GM19438 (cell line): ENCODE results near the gene HOXB4.

Experiments
- ATAC-seq: cut with Tn5 transposase; IDR thresholded peaks from one replicate; pipeline ENCODE4 v1.9.1; 2021; ENCODE audit warnings: low read depth; ENCODE audit not compliant: unreplicated experiment

HOXB4 gene

GRCh38 chr17:48615047-48615962 is 37.2 kb upstream of the HOXB4 start, which contains the start of gene HOXB8:
Gene HOXB8 (minus strand): TSS chr17:48615292. CDS start chr17:48614704, 588 bp downstream.
- no peak for ATAC-seq

- ATAC-seq = no peak
Observed at GRCh38 chr17:48613862-48614694, 35.9 kb upstream of the HOXB4 start.

- ATAC-seq = no peak
Observed at GRCh38 chr17:48612854-48613691, 34.9 kb upstream of the HOXB4 start.

GRCh38 chr17:48612456-48612853 is 34.3 kb upstream of the HOXB4 start:
- no peak for ATAC-seq

GRCh38 chr17:48611681-48612455 is 33.7 kb upstream of the HOXB4 start:
- no peak for ATAC-seq

- ATAC-seq = peak; percentile 23
Observed at GRCh38 chr17:48611213-48611612, 33.1 kb upstream of the HOXB4 start.

- peak; percentile 43 for ATAC-seq
Observed at GRCh38 chr17:48610282-48611211, 32.4 kb upstream of the HOXB4 start, which contains the start of gene HOXB7. Gene HOXB7 (minus strand): TSS chr17:48611017. CDS start chr17:48610918, 99 bp downstream.

- no peak for ATAC-seq
Observed at GRCh38 chr17:48609759-48610281, 31.7 kb upstream of the HOXB4 start.

GRCh38 chr17:48609033-48609432 is 30.9 kb upstream of the HOXB4 start:
- ATAC-seq = no peak

GRCh38 chr17:48608494-48608834 is 30.3 kb upstream of the HOXB4 start:
- no peak for ATAC-seq

- no peak for ATAC-seq
Observed at GRCh38 chr17:48606892-48607614, 28.9 kb upstream of the HOXB4 start.

GRCh38 chr17:48605991-48606891 is 28.1 kb upstream of the HOXB4 start:
- ATAC-seq = no peak

- no peak for ATAC-seq
Observed at GRCh38 chr17:48605409-48605919, 27.3 kb upstream of the HOXB4 start.

- ATAC-seq = no peak
Observed at GRCh38 chr17:48604770-48605329, 26.7 kb upstream of the HOXB4 start, which contains the start of gene HOXB6. Gene HOXB6 (minus strand): TSS chr17:48604986. CDS start chr17:48598150, 6,836 bp downstream.

GRCh38 chr17:48603959-48604769 is 26.0 kb upstream of the HOXB4 start:
- no peak for ATAC-seq
